Stimulated activated CD4-positive, alpha-beta T cell treated with anti-CD3 and anti-CD28 coated beads, Interleukin-15, amount 100 ng/mL, for 1 hour (primary cell): ENCODE measurements around the gene KCNN3.
"Not testable (repeated sequence)": the region's sequence is repeated elsewhere in the genome, so short reads cannot be mapped to it uniquely, and the experiment has no call there.

ENCODE experiments used
- DNase-seq, 2 donors: peaks; one replicate each; pipeline ENCODE4 v3.0.0-alpha.2; 2020; ENCODE audit warnings: low read depth in 1 of 2, low spot score in 1 of 2

Gene KCNN3

GRCh38 chr1:154870115-154870571 lies at the start of gene KCNN3:
TSS of gene KCNN3 (minus strand) at chr1:154870281. CDS start at chr1:154869964, 317 bp downstream.
- peak; percentile 45 to 70 for DNase-seq

- no peak for DNase-seq
Observed at GRCh38 chr1:154913273-154913672, 43.2 kb upstream of the KCNN3 start.

GRCh38 chr1:154912755-154913154 lies 42.7 kb upstream of the KCNN3 start:
- DNase-seq: no peak

GRCh38 chr1:154911691-154912550 lies 41.8 kb upstream of the KCNN3 start:
- no peak for DNase-seq

- DNase-seq: no peak
Observed at GRCh38 chr1:154910851-154911250, 40.8 kb upstream of the KCNN3 start.

- no peak for DNase-seq
Observed at GRCh38 chr1:154908937-154909336, 38.9 kb upstream of the KCNN3 start.

- not testable (repeated sequence) for DNase-seq
Observed at GRCh38 chr1:154908129-154908528, 38.0 kb upstream of the KCNN3 start.

- DNase-seq: no peak
Observed at GRCh38 chr1:154906621-154907081, 36.6 kb upstream of the KCNN3 start.

- no peak for DNase-seq
Observed at GRCh38 chr1:154902938-154903566, 33.0 kb upstream of the KCNN3 start.

GRCh38 chr1:154901591-154901990 lies 31.5 kb upstream of the KCNN3 start:
- no peak for DNase-seq

- DNase-seq: no peak
Observed at GRCh38 chr1:154899041-154899440, 29.0 kb upstream of the KCNN3 start.

GRCh38 chr1:154896771-154897286 lies 26.7 kb upstream of the KCNN3 start:
- no peak for DNase-seq

- DNase-seq: no peak
Observed at GRCh38 chr1:154895798-154896197, 25.7 kb upstream of the KCNN3 start.

GRCh38 chr1:154891452-154891851 lies 21.4 kb upstream of the KCNN3 start:
- DNase-seq: no peak

GRCh38 chr1:154888757-154889156 lies 18.7 kb upstream of the KCNN3 start:
- no peak for DNase-seq

- no peak for DNase-seq
Observed at GRCh38 chr1:154886281-154887015, 16.4 kb upstream of the KCNN3 start.

GRCh38 chr1:154884869-154885701 lies 15.0 kb upstream of the KCNN3 start:
- DNase-seq: no peak

GRCh38 chr1:154883919-154884868 lies 14.1 kb upstream of the KCNN3 start:
- no peak for DNase-seq

GRCh38 chr1:154881820-154882535 lies 11.9 kb upstream of the KCNN3 start:
- no peak for DNase-seq
